GM19043 (cell line): ENCODE measurements around the gene HSPBAP1.
"Not testable (repeated sequence)": the region's sequence is repeated elsewhere in the genome, so short reads cannot be mapped to it uniquely, and the experiment has no call there.

Source experiments
- ATAC-seq: cut with Tn5 transposase; IDR thresholded peaks from one replicate; pipeline ENCODE4 v1.9.1; 2021; ENCODE audit warnings: low read depth; ENCODE audit not compliant: unreplicated experiment

HSPBAP1 gene

DNA sequence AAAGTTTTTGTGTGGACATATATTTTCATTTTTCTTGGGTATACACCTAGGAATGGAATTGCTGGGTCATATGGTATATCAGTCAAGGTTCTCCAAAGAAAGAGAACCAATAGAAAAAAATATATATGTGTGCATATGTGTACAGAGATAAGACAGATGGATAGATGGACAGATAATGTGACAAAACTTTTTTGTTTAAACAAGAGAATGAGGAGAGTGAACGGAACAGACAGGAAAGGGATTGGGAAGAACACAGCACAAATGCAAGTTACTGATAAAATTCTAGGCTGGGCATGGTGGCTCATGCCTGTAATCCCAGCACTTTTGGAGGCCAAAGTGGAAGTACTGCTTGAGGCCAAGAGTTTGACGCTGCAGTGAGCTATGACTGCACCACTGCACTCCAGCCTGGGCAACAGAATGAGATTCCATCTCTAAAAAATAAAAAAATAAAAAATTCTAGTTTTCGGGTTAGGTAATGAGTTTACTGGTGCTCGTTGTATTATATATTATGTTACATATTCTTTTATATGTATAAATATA is 50.0 kb downstream of the HSPBAP1 start:
- no peak for ATAC-seq

- no peak for ATAC-seq
These were observed 51.4 kb downstream of the HSPBAP1 start for GRCh38 chr3:122742234-122742633.

- ATAC-seq = no peak
These were observed 54.5 kb downstream of the HSPBAP1 start for GRCh38 chr3:122739172-122739571.

- not testable (repeated sequence) for ATAC-seq
These were observed 60.7 kb downstream of the HSPBAP1 start for GRCh38 chr3:122732682-122733525.

- ATAC-seq = no peak
These were observed 63.4 kb downstream of the HSPBAP1 start for GRCh38 chr3:122730240-122730639.

DNA sequence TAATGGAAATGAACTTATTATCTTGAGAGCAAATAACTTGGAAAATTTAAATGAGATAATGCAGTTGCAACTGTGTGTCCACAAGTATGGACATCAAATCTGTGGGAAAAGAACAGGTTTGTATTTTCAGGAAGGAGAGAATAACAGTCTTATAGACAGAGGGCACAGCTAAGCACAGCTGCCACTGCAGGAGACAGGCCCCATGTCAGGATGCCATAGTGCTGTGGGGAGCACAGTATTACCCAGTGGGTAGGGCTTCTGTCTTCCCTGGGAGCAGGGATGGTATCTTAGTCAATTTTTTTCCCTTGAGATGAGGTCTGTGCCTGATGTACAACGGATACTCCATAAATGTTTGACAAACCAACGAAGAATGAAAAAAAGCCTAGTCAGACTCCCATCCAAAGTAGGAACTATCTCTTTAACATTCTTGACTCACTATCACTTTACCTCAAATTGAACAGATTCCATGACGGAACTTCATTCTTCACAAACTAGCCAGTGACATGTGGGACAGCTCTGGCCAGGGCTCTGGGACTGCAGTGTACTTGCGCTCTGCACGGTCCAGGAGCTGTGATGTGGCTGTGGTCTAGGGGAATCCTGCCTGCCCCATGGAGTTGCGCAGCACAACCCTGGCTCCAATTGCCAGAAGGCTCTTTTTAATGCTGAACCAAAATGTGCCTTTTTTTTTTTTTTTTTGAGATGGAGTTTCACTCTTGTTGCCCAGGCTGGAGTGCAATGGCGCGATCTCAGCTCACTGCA is 64.7 kb downstream of the HSPBAP1 start:
- no peak for ATAC-seq

- ATAC-seq = no peak
These were observed 65.4 kb downstream of the HSPBAP1 start for GRCh38 chr3:122728186-122728585.

- ATAC-seq = no peak
These were observed 65.9 kb downstream of the HSPBAP1 start for GRCh38 chr3:122727766-122728165.

DNA sequence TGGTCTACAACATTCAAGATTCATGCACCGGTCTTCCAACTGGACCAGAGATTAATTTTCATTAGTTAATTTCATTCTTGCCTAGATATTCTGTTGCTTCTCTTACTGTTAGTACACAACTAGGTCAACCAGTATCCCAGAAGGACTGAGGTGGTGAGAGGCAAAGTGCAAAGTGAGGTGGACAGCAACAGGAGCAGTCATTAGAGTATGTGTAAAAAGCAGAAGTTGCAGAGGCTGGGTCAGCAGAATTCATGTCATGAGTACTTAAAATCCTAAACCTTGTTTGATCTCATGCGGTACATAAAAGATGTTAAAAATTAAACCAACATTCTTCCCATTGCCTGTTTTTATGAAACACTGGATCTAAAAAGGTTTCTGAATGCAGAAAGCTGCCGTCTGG is 66.3 kb downstream of the HSPBAP1 start:
- ATAC-seq = no peak

- no peak for ATAC-seq
These were observed 68.5 kb downstream of the HSPBAP1 start for GRCh38 chr3:122725106-122725505.

DNA sequence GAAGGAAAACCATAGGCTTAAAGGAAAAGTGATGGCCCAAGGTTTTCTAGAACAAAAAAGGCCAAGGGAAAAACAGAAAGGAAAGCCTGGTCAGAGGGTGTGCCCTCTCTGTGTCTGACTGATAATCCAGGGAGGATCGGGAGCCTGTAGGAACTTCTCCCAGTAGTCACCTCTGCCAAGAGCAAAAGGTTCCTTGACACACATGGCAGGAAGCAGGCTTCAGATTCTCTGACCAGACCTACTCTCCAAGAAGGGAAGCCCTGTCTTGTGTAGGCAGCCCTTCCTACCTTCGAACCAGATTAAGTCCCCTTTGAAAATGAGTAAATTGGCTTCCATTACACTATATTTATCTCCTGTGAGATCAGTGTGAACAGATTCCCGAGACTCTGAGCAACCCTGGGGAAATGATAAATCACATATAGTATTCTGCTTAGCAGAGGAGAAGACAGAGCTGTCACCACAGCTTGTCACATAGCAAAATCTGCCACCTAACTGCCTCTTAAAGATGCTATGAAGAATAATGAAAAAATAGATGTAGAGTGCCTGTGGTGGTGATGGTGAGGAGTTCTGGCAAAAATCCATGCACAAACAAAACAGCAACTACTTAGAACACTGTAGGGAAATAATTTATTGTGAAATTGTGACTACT is 74.2 kb downstream of the HSPBAP1 start:
- ATAC-seq = no peak

GRCh38 chr3:122716667-122717066 is 77.0 kb downstream of the HSPBAP1 start:
- no peak for ATAC-seq

DNA sequence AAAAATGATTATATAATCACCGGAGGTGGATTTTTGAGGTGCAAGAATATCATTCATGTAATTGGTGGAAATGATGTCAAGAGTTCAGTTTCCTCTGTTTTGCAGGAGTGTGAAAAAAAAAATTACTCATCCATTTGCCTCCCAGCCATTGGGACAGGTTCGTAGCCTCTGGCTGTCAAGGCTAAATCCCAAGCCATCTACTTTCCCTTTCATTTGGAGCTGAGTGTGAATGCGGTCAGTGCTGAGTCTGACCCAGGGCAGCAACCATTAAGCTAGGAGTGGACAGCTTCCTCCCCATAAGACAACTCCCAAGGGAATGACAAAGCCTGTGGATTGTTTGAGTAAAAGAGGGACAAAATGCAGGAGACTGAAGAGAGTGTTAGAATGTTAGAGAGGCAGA is 79.4 kb downstream of the HSPBAP1 start:
- ATAC-seq = no peak

DNA sequence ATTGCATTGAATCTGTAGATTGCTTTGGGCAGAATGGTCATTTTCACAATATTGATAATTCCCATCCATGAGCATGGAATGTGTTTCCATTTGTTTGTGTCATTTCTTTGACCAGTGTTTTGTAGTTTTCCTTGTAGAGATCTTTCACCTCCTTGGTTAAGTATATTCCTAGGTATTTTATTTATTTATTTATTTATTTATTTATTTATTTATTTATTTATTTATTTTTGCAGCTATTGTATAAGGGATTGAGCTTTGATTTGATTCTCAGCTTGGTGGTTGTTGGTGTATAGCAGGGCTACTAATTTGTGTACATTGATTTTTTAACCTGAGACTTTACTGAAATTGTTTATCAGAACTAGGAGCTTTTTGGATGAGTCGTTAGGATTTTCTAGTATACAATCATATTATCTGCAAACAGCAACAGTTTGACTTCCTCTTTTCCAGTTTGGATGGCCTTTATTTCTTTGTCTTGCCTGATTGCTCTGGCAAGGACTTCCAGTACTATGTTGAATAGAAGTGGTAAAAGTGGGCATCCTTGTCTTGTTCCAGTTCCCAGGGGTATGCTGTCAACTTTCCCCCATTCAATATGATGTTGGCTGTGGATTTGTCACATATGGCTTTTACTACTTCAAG is 82.9 kb downstream of the HSPBAP1 start:
- ATAC-seq = not testable (repeated sequence)

DNA sequence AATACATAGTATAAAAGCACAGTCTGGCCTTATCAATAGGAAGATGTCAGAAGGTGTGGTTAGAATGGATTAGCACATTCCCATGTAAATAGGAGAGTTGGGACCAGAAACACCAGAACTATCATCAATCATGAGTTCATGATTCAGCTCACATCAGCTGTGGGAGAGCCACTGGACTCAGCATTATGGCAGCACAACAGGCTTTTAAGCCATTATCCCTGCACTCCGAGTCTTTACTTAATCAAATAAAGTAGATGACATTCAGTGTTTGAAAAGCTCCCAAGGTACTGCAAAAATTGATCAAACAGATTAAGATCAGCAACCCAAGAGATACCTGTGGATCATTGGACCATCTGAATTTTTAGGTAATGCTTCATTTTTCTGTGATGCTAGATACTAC is 88.3 kb downstream of the HSPBAP1 start:
- no peak for ATAC-seq

GRCh38 chr3:122700193-122700592 is 93.4 kb downstream of the HSPBAP1 start:
- no peak for ATAC-seq

DNA sequence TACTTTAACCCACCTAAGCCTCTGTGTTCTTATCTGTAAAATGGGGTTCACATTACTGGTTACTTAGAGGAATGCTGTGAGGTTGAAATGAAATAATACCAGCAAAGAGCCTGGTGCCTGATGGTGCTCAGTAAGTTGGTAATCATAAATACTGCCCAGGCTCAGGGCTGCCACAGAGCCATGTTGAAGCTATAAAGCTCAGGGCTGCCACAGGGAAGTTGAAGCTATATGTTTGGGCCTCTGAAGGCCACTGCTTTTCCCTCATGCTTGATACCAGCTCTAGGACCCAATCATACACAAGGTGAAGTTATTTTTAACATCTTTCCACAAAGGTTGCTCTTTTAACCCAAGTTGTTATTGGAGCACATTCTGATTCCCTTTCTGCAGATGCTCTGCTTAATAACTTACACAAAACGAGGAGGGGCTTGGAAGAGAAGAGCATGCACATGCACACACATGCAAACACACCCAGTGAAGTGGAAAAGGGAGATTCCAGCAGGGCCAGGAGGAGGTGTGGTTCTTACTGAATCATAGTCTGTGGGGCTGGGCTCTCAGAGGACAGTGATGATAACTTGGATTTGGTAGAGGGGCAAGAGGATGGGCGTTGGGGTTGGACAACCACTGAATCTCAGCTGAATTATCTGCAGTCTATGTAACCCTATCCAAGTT is 95.5 kb downstream of the HSPBAP1 start:
- ATAC-seq = peak; percentile 70

DNA sequence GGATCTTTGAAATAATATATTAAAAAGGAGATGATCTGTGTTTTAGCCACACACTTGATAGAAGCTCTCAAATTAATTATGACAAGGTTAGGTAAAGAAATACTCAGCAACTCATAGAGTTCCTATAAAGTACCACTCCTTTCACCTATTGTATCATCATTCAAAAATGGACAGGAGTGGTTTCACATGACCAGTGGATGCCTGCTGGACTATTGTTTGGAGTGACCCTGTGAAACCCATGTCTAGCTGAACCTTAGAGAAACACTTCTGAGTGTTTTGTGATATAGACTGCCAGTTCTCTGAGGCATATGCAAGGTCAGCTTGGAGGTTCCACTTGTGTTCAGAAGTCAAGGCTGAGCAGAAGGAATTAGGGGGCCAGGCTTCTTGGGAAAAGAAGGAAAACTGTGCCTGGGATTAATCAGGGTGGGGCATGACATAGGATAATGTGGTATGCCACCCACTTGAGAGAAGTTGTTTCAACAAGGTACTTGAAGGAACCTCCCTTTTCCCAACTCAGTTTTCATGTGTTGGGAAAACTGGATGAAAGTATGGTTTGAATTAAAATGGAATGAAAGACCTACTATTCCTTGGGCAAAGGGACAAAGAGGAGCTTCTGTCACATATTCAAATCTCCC is 97.6 kb downstream of the HSPBAP1 start:
- ATAC-seq = no peak

- ATAC-seq = no peak
These were observed 98.7 kb downstream of the HSPBAP1 start for GRCh38 chr3:122694966-122695365.

DNA sequence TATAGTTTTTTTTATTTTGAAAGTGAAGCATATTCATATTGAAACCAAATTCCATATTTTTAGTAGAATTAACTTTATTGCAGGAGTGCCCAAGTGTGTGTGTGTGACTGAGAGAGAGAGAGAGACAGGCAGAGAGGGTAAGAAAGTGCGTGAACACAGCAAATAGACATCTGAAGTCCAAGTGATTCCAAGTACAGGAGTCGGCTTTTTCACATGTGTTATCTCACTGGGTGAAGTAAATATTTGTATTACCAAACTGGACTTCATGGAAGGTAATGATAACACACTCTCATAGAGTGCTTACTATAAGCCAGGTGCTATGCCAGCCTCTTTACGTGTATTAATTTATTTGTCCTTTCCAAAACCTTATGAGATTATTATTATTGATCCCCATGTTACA is 101.0 kb downstream of the HSPBAP1 start:
- ATAC-seq = no peak
